Ascending aorta (tissue), 2 donors: ENCODE data around the gene TSPEAR. TPM values are rescaled to one million over a fixed set of nuclear protein-coding genes. Genes with fewer than 3 reads are reported as not detected.
A peak's percentile ranks its signal among the peaks of the same experiment; 100 is the strongest.

Experiments used
- DNase-seq, 2 donors: peaks; one replicate each; pipeline ENCODE4 v3.0.0-alpha.2; 2019; ENCODE audit warnings: low spot score in 2 of 2
- H3K27ac ChIP-seq, 2 donors: fragments of 200-600 bp; sonication (generic); one replicate each; pipeline ENCODE4 v1.5.1; 2016 to 2017; ENCODE audit warnings: mild to moderate bottlenecking in 1 of 2
- H3K27me3 ChIP-seq: fragments of 200-600 bp; sonication (generic); one replicate; pipeline ENCODE4 v1.5.1; 2017
- H3K36me3 ChIP-seq, 2 donors: fragments of 200-600 bp; sonication (generic); one replicate each; pipeline ENCODE4 v1.5.1; 2016
- H3K4me1 ChIP-seq, 2 donors: fragments of 200-600 bp; sonication (generic); one replicate each; pipeline ENCODE4 v1.5.1; 2016 to 2017; ENCODE audit warnings: mild to moderate bottlenecking in 1 of 2
- H3K4me3 ChIP-seq, 2 donors: fragments of 200-600 bp; sonication (generic); one replicate each; pipeline ENCODE4 v1.5.1; 2016 to 2017; ENCODE audit warnings: mild to moderate bottlenecking in 1 of 2
- H3K9me3 ChIP-seq, 2 donors: fragments of 200-600 bp; sonication (generic); one replicate each; pipeline ENCODE4 v1.5.1; 2016
- intact Hi-C: fragments of 100-400 bp; cut with DNase I; formaldehyde crosslinking; loops from one replicate; pipeline ENCODE4 v1.15.1; 2023
- total RNA-seq: library from RNA; depleted of rRNA; stranded (reverse); fragments of >200 nt; gene quantifications from one replicate; pipeline ENCODE4 v1.1.0, GENCODE V29; 2016
- TF ChIP-seq, protein P1 (sequence below), 3 experiments: fragments of 200-600 bp in 2 of 3; fragments of 450-650 bp in 1 of 3; sonication (generic) in 2 of 3; IDR thresholded peaks; one replicate each; pipeline ENCODE4 v1.5.1; 2016 to 2019; ENCODE audit warnings: antibody characterized with exemption in 3 of 3, mild to moderate bottlenecking in 1 of 3, moderate library complexity in 1 of 3

TSPEAR gene
- total RNA-seq, 1 donor from 2014 or later, result not detected

DNA sequence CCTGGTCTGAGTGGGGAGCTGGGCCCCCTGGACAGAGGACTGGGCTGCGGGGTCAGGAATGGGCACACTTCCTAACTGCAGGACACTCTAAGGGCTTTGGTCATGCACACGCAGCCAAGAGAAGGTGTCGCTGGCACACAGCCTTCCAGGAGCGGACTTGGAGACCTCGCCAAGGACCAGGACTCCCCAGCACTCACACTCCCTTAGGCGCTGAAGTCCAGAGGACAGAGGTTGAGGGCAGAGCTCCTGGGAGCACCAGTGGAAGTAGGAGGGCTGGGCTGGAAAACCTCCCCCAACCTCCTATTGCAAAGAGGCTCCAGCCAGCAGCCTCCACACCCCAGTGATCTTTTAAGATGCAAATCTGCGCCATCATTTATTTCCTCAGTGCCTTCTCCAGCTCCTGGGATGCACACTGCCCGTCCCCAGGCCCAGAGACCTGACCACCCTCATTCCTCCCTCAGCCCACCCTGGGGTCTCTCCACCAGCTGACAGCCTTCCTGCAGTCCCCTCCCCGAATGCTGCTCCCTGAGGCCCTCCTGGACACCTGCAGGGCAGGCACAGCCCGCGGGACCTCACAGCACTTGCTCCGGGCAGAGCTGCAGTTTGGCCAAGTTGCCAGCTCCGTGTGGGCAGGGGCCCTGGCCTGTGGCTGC is 3.0 kb downstream of the TSPEAR start:
- DNase-seq, result peak in 1 of 2 donors; percentile 4
- no peaks in the 10 kb centered on the region for H3K36me3 ChIP-seq
- TF ChIP-seq, protein P1, sequence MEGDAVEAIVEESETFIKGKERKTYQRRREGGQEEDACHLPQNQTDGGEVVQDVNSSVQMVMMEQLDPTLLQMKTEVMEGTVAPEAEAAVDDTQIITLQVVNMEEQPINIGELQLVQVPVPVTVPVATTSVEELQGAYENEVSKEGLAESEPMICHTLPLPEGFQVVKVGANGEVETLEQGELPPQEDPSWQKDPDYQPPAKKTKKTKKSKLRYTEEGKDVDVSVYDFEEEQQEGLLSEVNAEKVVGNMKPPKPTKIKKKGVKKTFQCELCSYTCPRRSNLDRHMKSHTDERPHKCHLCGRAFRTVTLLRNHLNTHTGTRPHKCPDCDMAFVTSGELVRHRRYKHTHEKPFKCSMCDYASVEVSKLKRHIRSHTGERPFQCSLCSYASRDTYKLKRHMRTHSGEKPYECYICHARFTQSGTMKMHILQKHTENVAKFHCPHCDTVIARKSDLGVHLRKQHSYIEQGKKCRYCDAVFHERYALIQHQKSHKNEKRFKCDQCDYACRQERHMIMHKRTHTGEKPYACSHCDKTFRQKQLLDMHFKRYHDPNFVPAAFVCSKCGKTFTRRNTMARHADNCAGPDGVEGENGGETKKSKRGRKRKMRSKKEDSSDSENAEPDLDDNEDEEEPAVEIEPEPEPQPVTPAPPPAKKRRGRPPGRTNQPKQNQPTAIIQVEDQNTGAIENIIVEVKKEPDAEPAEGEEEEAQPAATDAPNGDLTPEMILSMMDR (IDR thresholded peaks at IDR 0.05), result no peak
- H3K27ac ChIP-seq, result no peak overlapping the region
- no peaks in the 10 kb centered on the region for H3K4me1 ChIP-seq
- peaks cover 22% of the 10 kb centered on the region for H3K27me3 ChIP-seq
- H3K9me3 ChIP-seq, result no peaks in the 10 kb centered on the region
- intact Hi-C loops, result no loop called here
- no peak overlapping the region for H3K4me3 ChIP-seq

DNA sequence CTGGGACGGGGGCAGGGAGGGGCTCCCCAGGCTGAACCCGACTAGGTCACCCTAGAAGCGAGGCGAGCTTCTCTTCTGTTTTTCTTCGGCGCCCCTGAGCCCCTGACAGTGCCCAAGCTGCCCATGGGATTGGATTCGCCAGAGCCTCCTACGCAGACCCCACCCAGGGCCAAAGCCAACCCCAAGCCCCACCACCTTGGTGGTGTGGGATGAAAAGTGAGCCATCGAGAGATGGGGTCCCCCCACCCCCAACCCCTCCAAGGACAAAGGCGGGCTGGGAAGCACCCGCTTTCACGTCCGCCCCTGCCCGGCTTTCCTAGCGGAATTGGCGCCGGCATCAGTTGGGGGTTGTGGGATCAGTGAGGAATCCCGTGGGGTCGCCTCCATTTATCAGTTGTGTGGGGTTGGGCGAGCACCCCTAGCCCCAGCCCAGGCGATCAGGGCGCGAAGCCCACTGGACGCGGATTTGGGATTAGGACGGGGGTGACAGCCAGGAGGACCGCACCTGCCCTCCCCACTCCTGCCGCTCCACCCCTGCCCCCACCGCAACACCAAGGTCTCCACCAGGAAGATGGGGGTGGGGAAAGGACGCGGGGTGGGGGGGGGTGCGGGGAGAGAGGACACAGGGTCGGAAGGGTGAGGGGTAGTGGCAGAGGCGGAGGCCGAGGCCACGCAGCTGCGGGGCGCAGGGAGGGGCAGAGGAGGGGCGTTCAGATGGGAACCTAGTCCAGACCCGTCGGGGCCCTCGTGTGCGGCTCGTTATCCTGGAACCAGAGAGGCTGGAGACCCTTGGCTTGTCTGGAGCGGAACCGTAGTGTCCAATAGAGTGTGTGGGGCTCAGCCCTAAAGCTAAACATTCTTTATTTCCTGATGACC is 4.4 kb downstream of the TSPEAR start:
- Histone ChIP-seq H3K4me1 (no peaks in the 10 kb centered on the region), H3K27ac (no peak overlapping the region), H3K36me3 (no peaks in the 10 kb centered on the region), H3K9me3 (no peaks in the 10 kb centered on the region), H3K4me3 (no peak overlapping the region), H3K27me3 (peaks cover 18% of the 10 kb centered on the region)
- peak in 1 of 2 donors; percentile 33 for DNase-seq
- TF ChIP-seq, protein P1 (IDR thresholded peaks at IDR 0.05), result no peak
- intact Hi-C loops, result no loop called here

DNA sequence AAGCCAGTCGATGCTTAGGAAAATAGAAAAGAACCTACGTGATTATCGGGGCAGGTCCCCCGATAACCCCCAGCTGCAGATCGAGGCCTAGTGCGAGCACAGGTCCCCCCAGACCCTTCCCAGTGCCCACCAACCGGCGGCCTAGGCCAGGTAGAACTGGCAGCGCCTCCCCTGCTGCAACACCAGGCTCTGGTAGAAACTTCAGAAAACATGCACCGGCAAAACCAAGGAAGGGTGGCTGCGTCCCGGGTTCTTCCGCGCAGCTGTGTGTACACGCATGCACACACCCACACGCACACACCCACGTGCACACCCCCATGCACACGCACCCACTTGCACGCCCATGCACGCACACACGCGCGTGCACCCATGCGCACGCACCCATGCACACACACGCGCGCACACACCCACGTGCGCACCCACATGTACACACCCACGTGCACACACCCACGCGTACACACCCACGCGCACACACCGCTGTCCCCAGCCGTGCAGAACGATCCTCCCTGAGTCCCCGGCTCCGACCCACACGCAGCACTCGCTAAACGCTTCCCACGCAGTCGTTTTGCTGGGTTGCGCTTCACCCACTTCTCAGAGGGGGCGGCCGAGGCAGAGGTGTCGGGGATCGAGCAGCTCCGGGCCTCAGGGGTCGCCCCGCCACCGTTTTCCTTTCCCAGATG is 5.2 kb downstream of the TSPEAR start:
- Histone ChIP-seq H3K27ac (no peak overlapping the region), H3K27me3 (peaks cover 10% of the 10 kb centered on the region), H3K36me3 (no peaks in the 10 kb centered on the region), H3K4me1 (no peaks in the 10 kb centered on the region), H3K4me3 (no peak overlapping the region), H3K9me3 (no peaks in the 10 kb centered on the region)
- intact Hi-C loops, result no loop called here
- peak in 1 of 2 donors; percentile 47 for DNase-seq
- TF ChIP-seq, protein P1 (IDR thresholded peaks at IDR 0.05), result no peak

DNA sequence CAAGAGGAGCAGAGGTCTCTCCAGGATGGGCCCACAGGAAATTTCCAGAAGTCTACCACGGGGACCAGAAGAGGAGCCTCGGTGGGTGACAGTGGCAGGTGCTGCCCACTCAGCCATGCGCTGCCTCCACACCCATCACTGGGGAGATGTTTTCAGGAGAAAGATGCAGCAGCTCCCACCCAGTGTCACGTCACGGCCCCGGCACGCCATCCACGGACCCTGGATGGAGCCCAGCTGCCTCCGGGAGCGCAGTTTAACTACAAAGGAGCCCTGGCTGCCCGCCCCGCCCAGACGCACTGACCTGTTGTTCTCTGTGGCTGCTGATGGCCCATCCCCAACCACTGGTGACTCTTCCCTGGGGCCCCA is 6.8 kb downstream of the TSPEAR start:
- TF ChIP-seq, protein P1 (IDR thresholded peaks at IDR 0.05), result no peak

DNA sequence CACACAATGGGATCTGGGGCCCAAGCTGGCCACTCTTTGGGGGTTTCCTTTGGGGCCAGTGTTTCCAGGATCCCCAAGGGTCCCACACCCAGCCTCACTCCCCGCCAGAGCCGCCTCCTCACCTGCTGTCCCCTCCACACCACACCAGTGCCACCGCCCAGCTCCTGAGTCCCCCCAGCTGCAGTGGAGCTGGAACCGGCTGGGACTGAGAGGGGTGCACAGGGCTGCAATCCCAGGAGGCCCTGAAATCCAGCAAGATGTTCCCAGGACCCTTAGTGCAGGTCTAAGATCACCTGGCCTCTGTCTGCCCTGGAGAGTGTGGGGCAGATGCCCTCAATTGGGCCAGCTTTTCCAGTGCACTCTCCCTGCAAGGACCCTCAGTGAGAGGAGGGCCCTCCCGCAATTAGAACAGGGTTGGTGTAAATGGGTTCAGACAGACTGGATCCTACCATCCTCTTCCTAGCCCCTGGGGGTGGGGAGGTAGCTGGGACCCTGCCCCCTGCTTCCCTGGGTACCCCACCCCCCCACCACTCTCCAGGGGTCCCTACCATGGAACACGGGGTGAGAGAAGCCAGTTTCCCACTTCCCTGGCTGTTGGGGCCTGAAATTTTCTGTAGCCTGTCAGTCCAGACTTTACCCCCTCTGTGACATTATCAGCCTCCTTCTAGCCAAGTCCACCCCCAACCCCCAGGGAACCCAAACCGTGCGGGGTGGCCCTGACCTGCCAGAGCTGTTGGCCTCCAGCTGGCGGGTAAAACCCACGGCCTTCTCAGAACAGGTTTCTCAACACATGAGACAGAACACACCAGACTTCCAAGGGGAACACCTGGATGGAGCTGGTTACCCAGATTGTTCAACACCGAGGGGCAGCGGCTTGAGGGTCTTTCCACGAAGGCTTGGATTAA is 7.4 kb downstream of the TSPEAR start:
- peak in 1 of 2 donors; percentile 42 for DNase-seq
- no peak overlapping the region for H3K27ac ChIP-seq
- H3K4me1 ChIP-seq, result no peaks in the 10 kb centered on the region
- H3K27me3 ChIP-seq, result peaks cover 5% of the 10 kb centered on the region
- intact Hi-C loops, result no loop called here
- no peaks in the 10 kb centered on the region for H3K9me3 ChIP-seq
- H3K36me3 ChIP-seq, result no peaks in the 10 kb centered on the region
- TF ChIP-seq, protein P1 (IDR thresholded peaks at IDR 0.05), result no peak
- H3K4me3 ChIP-seq, result no peak overlapping the region

More for the DNA sequence above, 6.8 kb downstream of the TSPEAR start:
- Histone ChIP-seq H3K9me3 (no peaks in the 10 kb centered on the region), H3K4me1 (no peaks in the 10 kb centered on the region), H3K4me3 (no peak overlapping the region), H3K27me3 (peaks cover 6% of the 10 kb centered on the region), H3K36me3 (no peaks in the 10 kb centered on the region), H3K27ac (no peak overlapping the region)
- DNase-seq, result no peak
- intact Hi-C loops, result no loop called here
